BLaER1 treated with 17β-estradiol and CSF1 and Interleukin-3, amounts not matched to agents 10 nM and 100 nM (cell line): ENCODE measurements around the gene SEPTIN10.
"Not testable (repeated sequence)": the region's sequence is repeated elsewhere in the genome, so short reads cannot be mapped to it uniquely, and the experiment has no call there.

Experiments
- H3K27ac ChIP-seq, 11 experiments: shearing (Covaris generic); formaldehyde crosslinking; 2 replicates each; pipeline ENCODE4 v1.8.1; 2022
- H3K27me3 ChIP-seq, 11 experiments: shearing (Covaris generic); formaldehyde crosslinking; 2 replicates each; pipeline ENCODE4 v1.8.1; 2022
- H3K36me3 ChIP-seq, 11 experiments: shearing (Covaris generic); formaldehyde crosslinking; 2 replicates each; pipeline ENCODE4 v1.8.1; 2022
- H3K4me1 ChIP-seq, 10 experiments: shearing (Covaris generic); formaldehyde crosslinking; 2 replicates each; pipeline ENCODE4 v1.8.1; 2022
- H3K4me2 ChIP-seq, 11 experiments: shearing (Covaris generic); formaldehyde crosslinking; 2 replicates each; pipeline ENCODE4 v1.8.1; 2022
- H3K4me3 ChIP-seq, 10 experiments: shearing (Covaris generic); formaldehyde crosslinking; 2 replicates each; pipeline ENCODE4 v1.8.1; 2022
- H3K9ac ChIP-seq, 11 experiments: shearing (Covaris generic); formaldehyde crosslinking; 2 replicates each; pipeline ENCODE4 v1.8.1; 2022
- H3K9me3 ChIP-seq, 11 experiments: shearing (Covaris generic); formaldehyde crosslinking; replicated peaks in 1 of 11; 2 replicates each; pipeline ENCODE4 v1.8.1; 2022
- H4K20me1 ChIP-seq, 11 experiments: shearing (Covaris generic); formaldehyde crosslinking; 2 replicates each; pipeline ENCODE4 v1.8.1; 2022
- Cebpa-rat ChIP-seq, 11 experiments: shearing (Covaris generic); IDR thresholded peaks; 2 replicates each; pipeline ENCODE4 v1.8.1; 2022

SEPTIN10 gene

DNA sequence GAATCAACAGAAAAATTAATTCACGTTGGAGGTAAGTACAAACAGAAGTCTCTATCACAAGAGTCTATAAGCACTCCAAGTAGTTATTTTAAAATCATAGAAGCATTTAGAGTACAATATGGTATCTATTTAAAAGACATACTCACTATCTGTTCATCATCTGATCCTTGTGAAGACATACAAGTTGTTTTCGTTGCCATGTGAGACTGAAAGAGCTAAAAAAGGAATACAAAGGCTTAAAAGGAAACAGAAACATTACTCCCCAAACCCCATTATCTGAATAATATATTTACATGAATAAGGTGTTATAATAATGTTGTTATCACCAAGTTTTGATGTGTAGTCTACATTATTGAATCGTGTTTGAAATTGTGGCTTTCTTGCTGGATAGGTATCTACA, 20.9 kb downstream of the SEPTIN10 start:
- H3K9me3 ChIP-seq = no peaks in the 10 kb centered on the region
- H3K4me1 ChIP-seq = no peaks in the 10 kb centered on the region
- peaks cover 0 to 13% (median 0%) of the 10 kb centered on the region in 11 experiments; a peak in 1 of 22 replicates for H4K20me1 ChIP-seq
- no peak overlapping the region for H3K27ac ChIP-seq
- H3K4me2 ChIP-seq = no peak overlapping the region
- H3K4me3 ChIP-seq = no peak overlapping the region
- H3K36me3 ChIP-seq = no peaks in the 10 kb centered on the region; a peak in 1 of 22 replicates
- no peaks in the 10 kb centered on the region for H3K27me3 ChIP-seq
- TF ChIP-seq Cebpa-rat (IDR thresholded peaks at IDR 0.05) = no peak
- no peak overlapping the region for H3K9ac ChIP-seq

DNA sequence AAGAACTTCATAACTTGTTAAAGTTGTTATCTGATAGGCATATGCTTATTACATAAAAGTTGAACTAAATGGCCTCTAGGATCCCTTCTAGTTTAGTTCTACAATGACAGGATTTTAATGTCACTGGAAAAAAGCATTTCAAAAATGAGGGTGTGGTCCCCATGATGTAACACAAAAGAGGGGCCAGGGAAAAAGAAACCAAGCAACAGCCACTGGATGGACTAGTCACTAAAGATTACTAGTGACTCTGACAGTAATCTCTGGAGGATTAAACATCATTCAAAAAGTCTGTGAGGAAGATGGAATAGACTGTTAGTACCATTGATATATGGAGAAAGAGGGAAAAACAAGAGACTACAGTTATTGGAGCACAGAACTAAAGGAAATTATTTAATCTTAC, 22.6 kb downstream of the SEPTIN10 start:
- no peaks in the 10 kb centered on the region for H3K27me3 ChIP-seq
- no peak overlapping the region for H3K4me2 ChIP-seq
- H3K36me3 ChIP-seq = no peaks in the 10 kb centered on the region; a peak in 1 of 22 replicates
- H3K9ac ChIP-seq = no peak overlapping the region
- H3K4me3 ChIP-seq = no peak overlapping the region
- H4K20me1 ChIP-seq = peaks cover 0 to 13% (median 0%) of the 10 kb centered on the region in 11 experiments; a peak in 1 of 22 replicates
- no peaks in the 10 kb centered on the region for H3K4me1 ChIP-seq
- H3K9me3 ChIP-seq = no peaks in the 10 kb centered on the region
- no peak for TF ChIP-seq Cebpa-rat (IDR thresholded peaks at IDR 0.05)
- no peak overlapping the region for H3K27ac ChIP-seq

DNA sequence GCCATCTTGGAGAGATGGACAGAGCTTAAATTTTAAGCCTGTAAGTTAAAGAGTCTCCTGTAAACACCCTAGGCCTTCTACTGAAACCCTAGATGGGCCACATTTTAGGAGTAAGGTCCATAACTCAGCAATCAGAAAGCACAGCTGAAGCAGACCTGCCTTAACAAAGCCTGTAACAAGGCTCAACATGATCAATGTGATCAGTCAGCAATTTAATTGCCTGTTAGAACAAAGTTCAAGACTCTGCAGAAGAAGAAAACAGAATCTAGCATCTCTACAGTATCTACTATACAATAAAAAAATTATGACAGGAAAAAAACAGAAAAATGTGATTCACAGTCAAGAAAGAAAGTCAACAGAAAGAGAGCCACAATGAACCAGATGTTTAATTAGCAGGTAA, 27.1 kb downstream of the SEPTIN10 start:
- Histone ChIP-seq H3K4me2 (no peak overlapping the region), H3K9me3 (no peaks in the 10 kb centered on the region), H3K4me1 (no peaks in the 10 kb centered on the region), H3K27ac (no peak overlapping the region), H3K4me3 (no peak overlapping the region), H4K20me1 (no peaks in the 10 kb centered on the region), H3K36me3 (peaks cover 0 to 8% (median 0%) of the 10 kb centered on the region in 11 experiments; a peak in 2 of 22 replicates), H3K9ac (no peak overlapping the region), H3K27me3 (no peaks in the 10 kb centered on the region)
- TF ChIP-seq Cebpa-rat (IDR thresholded peaks at IDR 0.05) = no peak

DNA sequence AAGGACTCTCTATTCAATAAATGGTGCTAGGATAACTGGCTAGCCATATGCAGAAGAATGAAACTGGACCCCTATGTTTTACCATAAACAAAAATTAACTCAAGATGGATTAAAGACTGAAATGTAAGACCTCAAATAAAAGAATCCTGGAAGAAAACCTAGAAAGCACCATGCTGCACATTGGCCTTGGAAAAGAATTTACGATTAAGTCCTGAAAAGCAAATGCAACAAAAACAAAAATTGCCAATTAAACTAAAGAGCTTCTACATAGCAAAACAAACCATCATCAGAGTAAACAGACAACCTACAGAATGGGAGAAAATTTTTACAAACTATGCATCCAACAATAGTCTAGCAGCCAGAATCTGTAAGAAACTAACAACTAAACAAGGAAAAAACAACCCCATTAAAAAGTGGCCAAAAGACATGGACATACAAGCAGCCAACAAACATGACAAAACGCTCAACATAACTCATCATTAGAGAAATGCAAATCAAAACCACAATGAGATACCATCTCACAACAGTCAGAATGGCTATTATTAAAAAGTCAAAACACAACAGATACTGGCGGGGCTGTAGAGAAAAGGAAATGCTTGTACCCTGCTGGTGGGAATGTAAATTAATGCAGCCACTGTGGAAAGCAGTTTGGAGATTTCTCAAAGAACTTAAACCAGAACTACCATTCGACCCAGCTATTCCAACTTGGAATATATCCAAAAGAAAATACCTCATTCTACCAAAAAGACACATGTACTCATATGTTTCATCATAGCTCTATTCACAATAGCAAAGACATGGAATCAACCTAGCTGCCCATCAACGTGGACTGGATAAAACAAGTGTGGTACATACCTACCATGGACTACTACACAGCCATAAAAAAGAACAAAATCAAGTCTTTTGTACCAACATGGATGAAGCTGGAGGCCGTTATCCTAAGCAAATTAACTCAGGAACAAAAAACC, 30.6 kb downstream of the SEPTIN10 start:
- Histone ChIP-seq H3K27ac (no peak overlapping the region), H3K4me2 (no peak overlapping the region), H3K9me3 (no peaks in the 10 kb centered on the region), H3K27me3 (no peaks in the 10 kb centered on the region), H4K20me1 (no peaks in the 10 kb centered on the region; a peak in 1 of 22 replicates), H3K9ac (no peak overlapping the region), H3K4me1 (no peaks in the 10 kb centered on the region), H3K4me3 (no peak overlapping the region), H3K36me3 (peaks cover 0 to 8% (median 0%) of the 10 kb centered on the region in 11 experiments; a peak in 2 of 22 replicates)
- TF ChIP-seq Cebpa-rat (IDR thresholded peaks at IDR 0.05) = no peak

DNA sequence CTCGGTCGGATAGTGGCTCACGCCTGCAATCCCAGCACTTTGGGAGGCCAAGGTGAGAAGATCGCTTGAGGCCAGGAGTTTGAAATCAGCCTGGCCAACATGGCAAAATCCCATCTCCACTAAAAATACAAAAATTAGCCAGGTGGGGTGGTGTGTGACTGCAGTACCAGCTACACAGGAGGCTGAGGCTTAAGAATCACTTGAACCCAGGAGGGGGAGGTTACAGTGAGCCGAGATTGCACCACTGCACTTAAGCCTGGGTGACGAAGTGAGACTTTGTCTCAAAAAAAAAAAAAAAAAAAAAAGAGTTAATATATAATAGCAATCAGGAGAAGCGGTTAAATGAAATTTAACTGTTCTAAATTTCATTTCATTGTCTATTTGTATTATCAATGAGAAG, 36.1 kb downstream of the SEPTIN10 start:
- not testable (repeated sequence) for H3K9ac ChIP-seq, H3K27me3 ChIP-seq, H3K27ac ChIP-seq

DNA sequence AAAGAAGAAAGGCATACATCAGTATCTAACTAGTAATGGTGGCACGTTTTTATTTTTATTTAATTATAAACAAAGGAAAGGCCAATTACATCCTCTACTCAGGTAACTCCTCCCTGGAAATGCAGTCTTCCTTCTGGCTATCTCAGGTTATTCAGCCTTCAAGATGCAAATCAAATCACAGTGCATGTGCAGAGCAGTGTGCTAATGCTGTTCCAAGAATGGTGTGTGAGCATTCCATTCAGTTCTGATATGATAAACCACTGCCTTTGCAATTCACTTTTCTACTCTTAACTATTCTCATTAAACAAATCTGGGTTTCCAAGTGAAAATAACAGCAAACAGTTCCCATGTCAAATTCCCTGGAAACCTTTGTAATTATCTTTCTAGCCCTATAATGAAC, 38.4 kb downstream of the SEPTIN10 start:
- Histone ChIP-seq H3K4me3 (no peak overlapping the region), H3K4me2 (no peak overlapping the region), H4K20me1 (no peaks in the 10 kb centered on the region), H3K36me3 (0 out of 22 replicates have a peak, but pooled peaks cover 0 to 5% (median 0%) of the 10 kb centered on the region in 11 experiments), H3K27me3 (no peaks in the 10 kb centered on the region), H3K9me3 (no peaks in the 10 kb centered on the region), H3K27ac (no peak overlapping the region), H3K9ac (no peak overlapping the region), H3K4me1 (no peaks in the 10 kb centered on the region)
- no peak for TF ChIP-seq Cebpa-rat (IDR thresholded peaks at IDR 0.05)

More for the DNA sequence above, 36.1 kb downstream of the SEPTIN10 start:
- H3K9me3 ChIP-seq, H3K4me3 ChIP-seq, H3K4me2 ChIP-seq, H3K4me1 ChIP-seq, H3K36me3 ChIP-seq, H4K20me1 ChIP-seq: not testable (repeated sequence)

DNA sequence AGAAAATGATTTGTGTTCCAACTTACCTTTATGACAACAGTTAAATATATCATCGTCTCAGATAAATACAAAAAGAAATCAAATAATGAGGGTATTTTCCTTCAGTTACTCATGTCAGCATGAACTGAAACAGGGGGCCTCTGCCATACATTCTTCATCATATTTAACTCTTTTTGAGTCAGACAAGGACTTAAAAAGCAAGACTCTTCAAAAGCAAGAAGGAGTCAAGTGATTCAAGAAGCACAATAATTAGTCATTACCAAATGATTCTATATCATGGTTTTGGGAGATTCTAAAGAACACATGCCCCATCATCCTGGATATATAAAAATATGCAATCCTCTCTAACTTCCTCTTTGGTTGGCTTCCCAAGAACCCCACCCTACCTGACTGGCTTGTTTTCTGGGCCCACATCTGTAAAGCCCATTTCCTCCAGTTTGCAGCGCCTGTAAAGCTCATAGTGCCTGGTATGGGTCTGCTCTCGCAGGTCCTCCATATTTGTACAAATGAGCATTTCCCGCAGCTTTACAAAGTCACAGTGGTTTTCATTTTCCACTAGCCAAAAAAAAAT, 49.7 kb downstream of the SEPTIN10 start:
- Histone ChIP-seq H3K27me3 (no peaks in the 10 kb centered on the region), H3K4me3 (no peak overlapping the region), H3K9me3 (no peaks in the 10 kb centered on the region), H4K20me1 (no peaks in the 10 kb centered on the region), H3K27ac (no peak overlapping the region), H3K36me3 (no peaks in the 10 kb centered on the region; a peak in 1 of 22 replicates), H3K4me1 (peaks cover 0 to 13% (median 0%) of the 10 kb centered on the region in 10 experiments; a peak in 3 of 20 replicates), H3K4me2 (no peak overlapping the region; a peak in 1 of 22 replicates), H3K9ac (no peak overlapping the region)
- no peak for TF ChIP-seq Cebpa-rat (IDR thresholded peaks at IDR 0.05)

DNA sequence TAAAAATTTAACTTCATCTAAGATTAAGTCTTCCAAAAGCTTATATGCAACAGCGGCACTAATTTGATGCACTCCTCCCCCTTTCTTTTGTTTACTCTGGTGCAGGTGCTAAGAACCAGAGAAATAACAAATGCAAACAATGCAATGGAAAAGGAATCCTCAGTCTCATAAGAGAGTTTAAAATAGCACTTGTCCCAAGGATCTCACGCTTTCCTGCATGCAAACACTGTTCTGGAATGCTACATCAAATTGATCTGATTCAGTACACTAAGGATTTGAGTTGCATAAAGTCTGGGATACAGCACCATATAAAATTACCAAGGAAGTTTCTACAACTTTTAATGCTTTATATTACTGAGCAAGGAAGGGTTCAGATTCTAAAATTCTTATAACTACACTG, 50.5 kb downstream of the SEPTIN10 start:
- Histone ChIP-seq H3K4me1 (peaks cover 0 to 19% (median 0%) of the 10 kb centered on the region in 10 experiments; a peak in 3 of 20 replicates), H3K27me3 (no peaks in the 10 kb centered on the region), H4K20me1 (no peaks in the 10 kb centered on the region), H3K4me2 (no peak overlapping the region), H3K4me3 (no peak overlapping the region), H3K9me3 (no peaks in the 10 kb centered on the region), H3K27ac (no peak overlapping the region), H3K36me3 (no peaks in the 10 kb centered on the region; a peak in 1 of 22 replicates), H3K9ac (no peak overlapping the region)
- no peak for TF ChIP-seq Cebpa-rat (IDR thresholded peaks at IDR 0.05)

DNA sequence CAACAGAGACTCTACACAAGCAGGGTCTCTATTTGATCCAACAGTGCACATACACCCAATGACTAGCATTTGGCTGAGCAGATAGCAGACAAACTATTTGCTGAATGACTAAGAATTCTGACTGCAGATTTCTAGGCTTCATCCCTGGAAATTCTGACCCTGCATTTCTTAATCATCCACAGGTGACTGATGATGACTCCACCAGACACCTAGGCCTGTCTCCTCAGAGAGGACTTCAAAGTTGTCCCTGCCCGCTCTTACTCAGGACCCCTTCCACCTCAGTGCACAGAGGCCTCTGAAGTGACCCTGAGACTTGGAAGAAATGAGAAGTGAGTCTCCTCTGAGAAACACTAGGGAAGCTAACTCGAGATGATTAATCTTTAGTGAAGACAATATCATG, 51.3 kb downstream of the SEPTIN10 start:
- peaks cover 0 to 19% (median 0%) of the 10 kb centered on the region in 10 experiments; a peak in 3 of 20 replicates for H3K4me1 ChIP-seq
- H3K4me2 ChIP-seq = no peak overlapping the region
- no peaks in the 10 kb centered on the region for H4K20me1 ChIP-seq
- H3K9ac ChIP-seq = no peak overlapping the region
- no peak for TF ChIP-seq Cebpa-rat (IDR thresholded peaks at IDR 0.05)
- H3K4me3 ChIP-seq = no peak overlapping the region
- no peak overlapping the region for H3K27ac ChIP-seq
- no peaks in the 10 kb centered on the region; a peak in 1 of 22 replicates for H3K36me3 ChIP-seq
- H3K9me3 ChIP-seq = no peaks in the 10 kb centered on the region
- no peaks in the 10 kb centered on the region for H3K27me3 ChIP-seq
